Measurements from ENCODE around the gene ATP2B3. TPM values are rescaled to one million over a fixed set of nuclear protein-coding genes. Genes with fewer than 3 reads are reported as not detected.

ATP2B3 gene
- polyA plus RNA-seq, 1 donor from 2014 or later, result 5.3 TPM

DNA sequence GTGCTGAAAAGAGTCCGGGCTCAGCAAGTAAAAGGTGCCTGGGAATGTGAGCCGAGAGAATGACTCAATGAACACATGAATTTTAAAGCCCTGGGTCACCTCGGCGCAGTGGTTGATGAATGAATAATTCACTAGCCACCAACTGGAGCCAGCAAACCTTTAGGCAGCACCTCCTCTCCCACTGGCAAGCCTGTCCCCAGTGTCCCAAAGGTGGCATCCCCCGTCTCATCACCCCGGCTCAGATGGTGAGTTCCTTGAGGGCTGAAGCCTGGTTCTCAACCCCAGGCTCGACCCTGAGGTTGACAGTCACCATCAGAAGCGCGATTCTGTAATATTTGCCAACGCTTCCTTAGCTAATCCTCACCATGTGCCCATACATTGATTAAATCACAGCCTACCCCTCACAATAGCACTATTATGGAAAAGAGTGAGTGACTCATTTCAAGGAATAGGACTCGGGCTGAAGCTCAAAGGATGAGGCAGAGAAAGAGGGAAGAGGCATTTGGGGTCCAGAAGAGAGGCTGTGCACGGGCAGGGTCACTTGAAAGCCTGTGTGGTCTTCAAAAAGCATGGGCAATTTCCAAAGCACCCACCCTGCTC lies 84.2 kb downstream of the ATP2B3 start:
- TF ChIP-seq POLR2AphosphoS5 (IDR thresholded peaks at IDR 0.05), result no peak
- TF ChIP-seq EZH2 (IDR thresholded peaks at IDR 0.05; ENCODE audit: borderline replicate concordance, insufficient read depth, low read length, poor library complexity, severe bottlenecking), result no peak
- no peak for TF ChIP-seq MXI1 (conservative IDR thresholded peaks at IDR 0.05; ENCODE audit: poor library complexity, severe bottlenecking)
- TF ChIP-seq EP300 (conservative IDR thresholded peaks at IDR 0.05; ENCODE audit: poor library complexity, severe bottlenecking), result no peak
- TF ChIP-seq, protein P1, sequence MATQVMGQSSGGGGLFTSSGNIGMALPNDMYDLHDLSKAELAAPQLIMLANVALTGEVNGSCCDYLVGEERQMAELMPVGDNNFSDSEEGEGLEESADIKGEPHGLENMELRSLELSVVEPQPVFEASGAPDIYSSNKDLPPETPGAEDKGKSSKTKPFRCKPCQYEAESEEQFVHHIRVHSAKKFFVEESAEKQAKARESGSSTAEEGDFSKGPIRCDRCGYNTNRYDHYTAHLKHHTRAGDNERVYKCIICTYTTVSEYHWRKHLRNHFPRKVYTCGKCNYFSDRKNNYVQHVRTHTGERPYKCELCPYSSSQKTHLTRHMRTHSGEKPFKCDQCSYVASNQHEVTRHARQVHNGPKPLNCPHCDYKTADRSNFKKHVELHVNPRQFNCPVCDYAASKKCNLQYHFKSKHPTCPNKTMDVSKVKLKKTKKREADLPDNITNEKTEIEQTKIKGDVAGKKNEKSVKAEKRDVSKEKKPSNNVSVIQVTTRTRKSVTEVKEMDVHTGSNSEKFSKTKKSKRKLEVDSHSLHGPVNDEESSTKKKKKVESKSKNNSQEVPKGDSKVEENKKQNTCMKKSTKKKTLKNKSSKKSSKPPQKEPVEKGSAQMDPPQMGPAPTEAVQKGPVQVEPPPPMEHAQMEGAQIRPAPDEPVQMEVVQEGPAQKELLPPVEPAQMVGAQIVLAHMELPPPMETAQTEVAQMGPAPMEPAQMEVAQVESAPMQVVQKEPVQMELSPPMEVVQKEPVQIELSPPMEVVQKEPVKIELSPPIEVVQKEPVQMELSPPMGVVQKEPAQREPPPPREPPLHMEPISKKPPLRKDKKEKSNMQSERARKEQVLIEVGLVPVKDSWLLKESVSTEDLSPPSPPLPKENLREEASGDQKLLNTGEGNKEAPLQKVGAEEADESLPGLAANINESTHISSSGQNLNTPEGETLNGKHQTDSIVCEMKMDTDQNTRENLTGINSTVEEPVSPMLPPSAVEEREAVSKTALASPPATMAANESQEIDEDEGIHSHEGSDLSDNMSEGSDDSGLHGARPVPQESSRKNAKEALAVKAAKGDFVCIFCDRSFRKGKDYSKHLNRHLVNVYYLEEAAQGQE (IDR thresholded peaks at IDR 0.05; ENCODE audit: borderline replicate concordance), result no peak
- TF ChIP-seq, protein P2, sequence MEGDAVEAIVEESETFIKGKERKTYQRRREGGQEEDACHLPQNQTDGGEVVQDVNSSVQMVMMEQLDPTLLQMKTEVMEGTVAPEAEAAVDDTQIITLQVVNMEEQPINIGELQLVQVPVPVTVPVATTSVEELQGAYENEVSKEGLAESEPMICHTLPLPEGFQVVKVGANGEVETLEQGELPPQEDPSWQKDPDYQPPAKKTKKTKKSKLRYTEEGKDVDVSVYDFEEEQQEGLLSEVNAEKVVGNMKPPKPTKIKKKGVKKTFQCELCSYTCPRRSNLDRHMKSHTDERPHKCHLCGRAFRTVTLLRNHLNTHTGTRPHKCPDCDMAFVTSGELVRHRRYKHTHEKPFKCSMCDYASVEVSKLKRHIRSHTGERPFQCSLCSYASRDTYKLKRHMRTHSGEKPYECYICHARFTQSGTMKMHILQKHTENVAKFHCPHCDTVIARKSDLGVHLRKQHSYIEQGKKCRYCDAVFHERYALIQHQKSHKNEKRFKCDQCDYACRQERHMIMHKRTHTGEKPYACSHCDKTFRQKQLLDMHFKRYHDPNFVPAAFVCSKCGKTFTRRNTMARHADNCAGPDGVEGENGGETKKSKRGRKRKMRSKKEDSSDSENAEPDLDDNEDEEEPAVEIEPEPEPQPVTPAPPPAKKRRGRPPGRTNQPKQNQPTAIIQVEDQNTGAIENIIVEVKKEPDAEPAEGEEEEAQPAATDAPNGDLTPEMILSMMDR (IDR thresholded peaks at IDR 0.05; ENCODE audit: poor library complexity, severe bottlenecking), result no peak
- TF ChIP-seq SMC3 (conservative IDR thresholded peaks at IDR 0.05; ENCODE audit: poor library complexity), result no peak
- TF ChIP-seq TAF1 (IDR thresholded peaks at IDR 0.05; ENCODE audit: low read depth), result no peak
- TF ChIP-seq RAD21 (conservative IDR thresholded peaks at IDR 0.05), result no peak
- H3F3A ChIP-seq (ENCODE audit: insufficient read depth, low read length, poor library complexity, severe bottlenecking), result no peaks in the 10 kb centered on the region
- no peak overlapping the region for H2AFZ ChIP-seq (ENCODE audit: low read depth, low read length)
- H4K20me1 ChIP-seq (ENCODE audit: insufficient read depth), result no peaks in the 10 kb centered on the region
- H3K9me2 ChIP-seq (ENCODE audit: insufficient read depth, low read length), result no peaks in the 10 kb centered on the region
- no peaks in the 10 kb centered on the region for H3K79me2 ChIP-seq (replicated peaks; ENCODE audit: insufficient read depth, low read length)
- H3K36me3 ChIP-seq (ENCODE audit: insufficient read depth, low read length), result no peaks in the 10 kb centered on the region
- H3K4me3 ChIP-seq (ENCODE audit: low read length), result no peak overlapping the region
- H3K9me3 ChIP-seq (ENCODE audit: low read length), result no peaks in the 10 kb centered on the region
- no peak overlapping the region for H3K9ac ChIP-seq (ENCODE audit: low read length)
- H3K27me3 ChIP-seq (ENCODE audit: insufficient read depth, low read depth, low read length), result no peaks in the 10 kb centered on the region
- no peak overlapping the region for H3K4me2 ChIP-seq (ENCODE audit: low read length)
- no peak overlapping the region for H3K27ac ChIP-seq (ENCODE audit: low read length)

DNA sequence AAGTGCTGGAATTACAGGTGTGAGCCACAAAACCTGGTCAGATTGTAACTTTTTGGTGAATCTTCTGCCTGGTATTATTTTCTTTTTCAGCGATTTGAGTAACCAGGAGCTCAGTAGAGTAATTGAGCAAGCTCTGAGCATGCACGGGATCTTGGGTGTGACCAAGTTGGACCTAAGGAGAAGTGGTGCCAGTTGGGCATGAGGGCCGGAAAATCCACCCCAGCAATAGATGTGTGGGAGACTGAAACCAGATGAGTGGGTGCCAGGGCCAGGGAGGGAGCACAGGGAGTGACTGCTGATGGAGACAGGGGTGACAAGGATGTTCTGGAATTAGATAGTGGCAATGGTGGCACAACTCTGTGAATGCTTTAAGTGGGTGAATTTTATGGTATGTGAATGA lies 85.2 kb downstream of the ATP2B3 start:
- H3K4me2 ChIP-seq (ENCODE audit: low read length), result no peak overlapping the region
- H4K20me1 ChIP-seq (ENCODE audit: insufficient read depth), result no peaks in the 10 kb centered on the region
- H3K9ac ChIP-seq (ENCODE audit: low read length), result no peak overlapping the region
- H3K9me2 ChIP-seq (ENCODE audit: insufficient read depth, low read length), result no peaks in the 10 kb centered on the region
- TF ChIP-seq EZH2 (IDR thresholded peaks at IDR 0.05; ENCODE audit: borderline replicate concordance, insufficient read depth, low read length, poor library complexity, severe bottlenecking), result no peak
- TF ChIP-seq SMC3 (conservative IDR thresholded peaks at IDR 0.05; ENCODE audit: poor library complexity), result no peak
- TF ChIP-seq, protein P1 (IDR thresholded peaks at IDR 0.05; ENCODE audit: borderline replicate concordance), result no peak
- no peak for TF ChIP-seq TAF1 (IDR thresholded peaks at IDR 0.05; ENCODE audit: low read depth)
- TF ChIP-seq MXI1 (conservative IDR thresholded peaks at IDR 0.05; ENCODE audit: poor library complexity, severe bottlenecking), result no peak
- TF ChIP-seq POLR2AphosphoS5 (IDR thresholded peaks at IDR 0.05), result no peak
- TF ChIP-seq, protein P2 (IDR thresholded peaks at IDR 0.05; ENCODE audit: poor library complexity, severe bottlenecking), result no peak
- no peak for TF ChIP-seq EP300 (conservative IDR thresholded peaks at IDR 0.05; ENCODE audit: poor library complexity, severe bottlenecking)
- TF ChIP-seq RAD21 (conservative IDR thresholded peaks at IDR 0.05), result no peak
- no peaks in the 10 kb centered on the region for H3K9me3 ChIP-seq (ENCODE audit: low read length)
- H2AFZ ChIP-seq (ENCODE audit: low read depth, low read length), result no peak overlapping the region
- H3K79me2 ChIP-seq (replicated peaks; ENCODE audit: insufficient read depth, low read length), result no peaks in the 10 kb centered on the region
- H3K27me3 ChIP-seq (ENCODE audit: insufficient read depth, low read depth, low read length), result no peaks in the 10 kb centered on the region
- H3K36me3 ChIP-seq (ENCODE audit: insufficient read depth, low read length), result no peaks in the 10 kb centered on the region
- H3F3A ChIP-seq (ENCODE audit: insufficient read depth, low read length, poor library complexity, severe bottlenecking), result no peaks in the 10 kb centered on the region
- no peak overlapping the region for H3K27ac ChIP-seq (ENCODE audit: low read length)
- no peak overlapping the region for H3K4me3 ChIP-seq (ENCODE audit: low read length)

All from neural cell (in vitro differentiated cells).